Activated CD4-positive, alpha-beta T cell treated with anti-CD3 and anti-CD28 coated beads, Interleukin-2, amount 10 ng/mL, durations not matched to agents 24 days and 14 days (primary cell): ENCODE results near the gene HHIP. TPM values are rescaled to one million over a fixed set of nuclear protein-coding genes. Genes with fewer than 3 reads are reported as not detected.
A peak's percentile ranks its signal among the peaks of the same experiment; 100 is the strongest.

Source experiments
- DNase-seq: peaks from one replicate; pipeline ENCODE4 v3.0.0; 2022
- H3K27ac Mint-ChIP-seq: one replicate; pipeline ENCODE4 v1.8.0; 2022; ENCODE audit warnings: mild to moderate bottlenecking, mixed read lengths
- H3K27me3 Mint-ChIP-seq: one replicate; pipeline ENCODE4 v1.8.0; 2022; ENCODE audit warnings: mixed read lengths
- H3K36me3 Mint-ChIP-seq: one replicate; pipeline ENCODE4 v1.8.0; 2022; ENCODE audit warnings: low read depth, mild to moderate bottlenecking, mixed read lengths
- H3K4me1 Mint-ChIP-seq: one replicate; pipeline ENCODE4 v1.8.0; 2021; ENCODE audit warnings: mixed read lengths
- H3K4me3 Mint-ChIP-seq: one replicate; pipeline ENCODE4 v1.8.0; 2022; ENCODE audit warnings: mild to moderate bottlenecking, moderate library complexity, mixed read lengths
- H3K9me3 Mint-ChIP-seq: one replicate; pipeline ENCODE4 v1.8.0; 2021; ENCODE audit warnings: mixed read lengths
- intact Hi-C: fragments of 100-400 bp; cut with micrococcal nuclease; formaldehyde crosslinking; loops from one replicate; pipeline ENCODE4 v1.15.1; 2023
- total RNA-seq: library from RNA; stranded (reverse); gene quantifications from 2 replicates; pipeline ENCODE4 v1.2.3, GENCODE V29; 2022

The HHIP gene
- total RNA-seq, 1 donor from 2014 or later = not detected

DNA sequence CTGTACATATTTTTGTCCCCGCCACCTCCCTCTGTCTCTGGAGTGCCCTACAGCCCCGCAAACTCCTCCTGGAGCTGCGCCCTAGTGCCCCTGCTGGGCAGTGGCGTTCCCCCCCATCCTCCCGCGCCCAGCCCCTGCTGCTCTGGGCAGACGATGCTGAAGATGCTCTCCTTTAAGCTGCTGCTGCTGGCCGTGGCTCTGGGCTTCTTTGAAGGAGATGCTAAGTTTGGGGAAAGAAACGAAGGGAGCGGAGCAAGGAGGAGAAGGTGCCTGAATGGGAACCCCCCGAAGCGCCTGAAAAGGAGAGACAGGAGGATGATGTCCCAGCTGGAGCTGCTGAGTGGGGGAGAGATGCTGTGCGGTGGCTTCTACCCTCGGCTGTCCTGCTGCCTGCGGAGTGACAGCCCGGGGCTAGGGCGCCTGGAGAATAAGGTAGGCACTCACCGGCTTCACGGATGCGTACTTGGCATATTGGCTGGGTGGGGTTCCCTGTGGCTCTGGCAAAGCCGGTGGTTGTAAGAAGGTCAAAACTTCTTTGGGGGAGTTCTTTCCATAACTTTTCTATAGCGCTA is 653 bp downstream of the HHIP start:
- DNase-seq = peak; percentile 62
- H3K4me3 Mint-ChIP-seq = peak overlapping the region; percentile 88
- no peak overlapping the region for H3K27ac Mint-ChIP-seq
- H3K4me1 Mint-ChIP-seq = peaks cover 17% of the 10 kb centered on the region
- no peaks in the 10 kb centered on the region for H3K36me3 Mint-ChIP-seq
- peaks cover 57% of the 10 kb centered on the region for H3K27me3 Mint-ChIP-seq
- no peaks in the 10 kb centered on the region for H3K9me3 Mint-ChIP-seq
- intact Hi-C loops = loop anchor here (10.0 kb wide), 1 partner anchor 408 kb away; no protein-coding TSS in a partner anchor

DNA sequence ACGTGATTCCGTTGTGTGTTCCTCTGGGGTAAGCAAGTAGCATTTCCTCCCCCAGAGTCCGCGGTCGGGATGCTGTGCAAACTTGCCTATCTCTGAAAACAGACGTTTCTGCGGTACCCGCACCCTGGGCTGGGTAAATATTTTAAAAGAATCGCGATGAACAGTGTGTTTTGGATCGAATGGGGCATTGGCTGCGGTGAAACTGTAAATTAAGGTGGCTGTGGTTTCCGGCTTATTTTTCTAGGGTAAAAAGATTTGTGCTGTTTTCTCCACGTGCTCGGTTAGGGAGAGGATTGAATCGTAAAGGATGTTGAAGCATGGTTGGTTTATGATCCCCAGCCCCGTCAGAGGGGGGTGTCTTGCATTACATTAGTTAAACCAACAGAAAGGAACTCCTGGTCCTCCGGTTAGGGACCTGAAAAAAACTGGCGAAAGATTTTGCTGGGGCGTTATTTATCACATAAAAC is 1.2 kb downstream of the HHIP start:
- intact Hi-C loops = loop anchor here (10.0 kb wide), 1 partner anchor 408 kb away; no protein-coding TSS in a partner anchor
- H3K4me1 Mint-ChIP-seq = peaks cover 17% of the 10 kb centered on the region
- peak overlapping the region; percentile 88 for H3K4me3 Mint-ChIP-seq
- peak; percentile 70 for DNase-seq
- H3K36me3 Mint-ChIP-seq = no peaks in the 10 kb centered on the region
- no peak overlapping the region for H3K27ac Mint-ChIP-seq
- H3K9me3 Mint-ChIP-seq = no peaks in the 10 kb centered on the region
- H3K27me3 Mint-ChIP-seq = peaks cover 57% of the 10 kb centered on the region

DNA sequence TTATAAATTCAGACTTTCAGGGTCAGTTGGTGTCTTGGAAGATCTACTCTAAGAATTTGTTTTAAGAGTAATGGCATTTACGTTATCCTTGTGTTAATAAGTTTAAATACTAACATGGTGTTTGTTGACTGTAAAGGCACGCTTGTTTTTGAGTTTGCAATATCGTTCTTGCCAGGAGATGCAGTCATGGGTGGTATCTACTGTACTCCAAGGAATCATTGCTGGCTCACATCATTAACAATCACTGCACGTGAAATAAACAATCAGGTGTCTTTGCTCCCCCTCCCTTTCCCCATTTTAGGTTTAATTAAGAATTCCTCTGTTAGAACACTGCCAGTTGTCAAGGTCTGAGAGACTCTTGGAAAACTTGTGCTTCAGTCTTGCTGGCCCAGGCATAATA is 1.6 kb downstream of the HHIP start:
- peak overlapping the region; percentile 88 for H3K4me3 Mint-ChIP-seq
- no peak overlapping the region for H3K27ac Mint-ChIP-seq
- H3K4me1 Mint-ChIP-seq = peaks cover 17% of the 10 kb centered on the region
- intact Hi-C loops = loop anchor here (10.0 kb wide), 1 partner anchor 407 kb away; no protein-coding TSS in a partner anchor
- peak; percentile 14 for DNase-seq
- H3K9me3 Mint-ChIP-seq = no peaks in the 10 kb centered on the region
- peaks cover 57% of the 10 kb centered on the region for H3K27me3 Mint-ChIP-seq
- H3K36me3 Mint-ChIP-seq = no peaks in the 10 kb centered on the region

DNA sequence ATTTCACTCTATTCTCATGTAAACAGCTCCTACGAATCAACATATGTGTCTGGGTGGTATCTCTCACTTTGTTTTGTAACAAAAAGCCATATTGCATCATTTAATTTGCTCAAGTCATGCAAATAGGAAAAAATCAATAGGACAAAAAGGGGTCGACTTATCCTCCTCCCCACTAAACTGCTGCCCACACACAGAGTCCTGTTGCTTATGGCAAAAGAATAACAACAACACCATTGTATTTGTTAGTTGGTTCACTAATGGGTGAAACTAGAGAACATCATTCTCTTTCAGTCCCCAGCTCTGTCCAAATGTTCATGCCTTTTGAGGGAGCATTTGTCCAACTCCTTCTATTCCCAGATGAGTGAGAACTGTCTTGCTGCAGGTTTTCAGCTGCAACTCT is 2.1 kb downstream of the HHIP start:
- Mint-ChIP-seq H3K27me3 (peaks cover 57% of the 10 kb centered on the region), H3K27ac (no peak overlapping the region), H3K36me3 (no peaks in the 10 kb centered on the region), H3K4me1 (peaks cover 17% of the 10 kb centered on the region), H3K9me3 (no peaks in the 10 kb centered on the region), H3K4me3 (peak overlapping the region; percentile 88)
- DNase-seq = peak; percentile 35
- intact Hi-C loops = loop anchor here (10.0 kb wide), 1 partner anchor 407 kb away; no protein-coding TSS in a partner anchor

DNA sequence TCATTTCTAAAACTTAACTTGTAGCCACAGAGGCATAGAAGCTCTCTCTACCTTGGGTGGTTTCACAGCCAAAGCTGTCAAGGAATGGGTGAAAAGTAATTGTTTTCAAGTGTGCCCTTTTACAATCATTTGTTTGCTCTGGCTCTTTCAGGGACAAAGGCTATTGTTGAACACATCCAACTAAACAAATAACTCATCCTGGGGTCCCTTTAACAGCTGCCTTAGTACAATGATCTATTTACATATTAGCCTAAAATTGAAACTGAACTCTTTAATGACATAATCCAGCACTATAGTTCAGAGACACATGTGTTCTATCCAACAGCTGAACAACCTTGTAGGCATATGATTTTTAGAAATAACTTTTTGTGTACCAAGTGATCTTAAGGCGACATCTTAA is 3.7 kb downstream of the HHIP start:
- no peak overlapping the region for H3K27ac Mint-ChIP-seq
- peak; percentile 31 for DNase-seq
- intact Hi-C loops = loop anchor here (10.0 kb wide), 1 partner anchor 405 kb away; no protein-coding TSS in a partner anchor
- H3K27me3 Mint-ChIP-seq = peaks cover 53% of the 10 kb centered on the region
- no peaks in the 10 kb centered on the region for H3K36me3 Mint-ChIP-seq
- H3K4me3 Mint-ChIP-seq = no peak overlapping the region
- no peaks in the 10 kb centered on the region for H3K9me3 Mint-ChIP-seq
- peaks cover 17% of the 10 kb centered on the region for H3K4me1 Mint-ChIP-seq

DNA sequence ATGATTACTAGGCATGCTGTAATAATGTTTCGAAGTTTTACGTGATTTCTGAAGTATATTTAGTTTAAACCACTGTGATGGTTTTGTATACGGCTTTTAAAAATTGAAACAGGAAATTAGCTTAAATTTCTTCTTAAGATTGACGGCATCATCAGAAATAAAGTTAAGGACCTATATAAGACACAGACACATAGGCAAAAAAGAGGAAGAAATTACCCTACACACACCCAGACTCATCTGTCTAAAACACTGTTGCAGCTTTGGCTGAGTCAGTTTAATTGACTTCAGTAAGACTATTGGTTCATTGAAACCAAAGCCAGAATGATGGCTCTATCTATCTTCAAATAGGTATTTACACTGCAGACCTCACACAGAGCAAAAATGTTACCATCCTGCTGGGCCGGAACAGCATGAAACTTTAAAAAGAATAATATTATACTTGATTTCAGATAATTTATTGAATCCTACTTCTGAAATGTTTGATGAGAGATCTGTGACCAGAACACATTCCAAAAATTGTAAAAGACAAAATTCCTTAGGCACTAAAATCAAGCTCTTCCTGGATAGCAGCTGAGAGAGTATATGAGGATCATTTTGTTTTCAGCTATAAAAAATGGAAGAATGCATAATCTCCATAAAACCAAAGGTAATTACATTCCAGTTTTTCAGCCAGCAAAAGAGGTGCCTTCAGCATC is 4.5 kb downstream of the HHIP start:
- Mint-ChIP-seq H3K4me3 (no peak overlapping the region), H3K36me3 (no peaks in the 10 kb centered on the region), H3K4me1 (peaks cover 17% of the 10 kb centered on the region), H3K27ac (no peak overlapping the region), H3K27me3 (peaks cover 48% of the 10 kb centered on the region), H3K9me3 (no peaks in the 10 kb centered on the region)
- peak; percentile 26 for DNase-seq
- intact Hi-C loops = no loop called here

DNA sequence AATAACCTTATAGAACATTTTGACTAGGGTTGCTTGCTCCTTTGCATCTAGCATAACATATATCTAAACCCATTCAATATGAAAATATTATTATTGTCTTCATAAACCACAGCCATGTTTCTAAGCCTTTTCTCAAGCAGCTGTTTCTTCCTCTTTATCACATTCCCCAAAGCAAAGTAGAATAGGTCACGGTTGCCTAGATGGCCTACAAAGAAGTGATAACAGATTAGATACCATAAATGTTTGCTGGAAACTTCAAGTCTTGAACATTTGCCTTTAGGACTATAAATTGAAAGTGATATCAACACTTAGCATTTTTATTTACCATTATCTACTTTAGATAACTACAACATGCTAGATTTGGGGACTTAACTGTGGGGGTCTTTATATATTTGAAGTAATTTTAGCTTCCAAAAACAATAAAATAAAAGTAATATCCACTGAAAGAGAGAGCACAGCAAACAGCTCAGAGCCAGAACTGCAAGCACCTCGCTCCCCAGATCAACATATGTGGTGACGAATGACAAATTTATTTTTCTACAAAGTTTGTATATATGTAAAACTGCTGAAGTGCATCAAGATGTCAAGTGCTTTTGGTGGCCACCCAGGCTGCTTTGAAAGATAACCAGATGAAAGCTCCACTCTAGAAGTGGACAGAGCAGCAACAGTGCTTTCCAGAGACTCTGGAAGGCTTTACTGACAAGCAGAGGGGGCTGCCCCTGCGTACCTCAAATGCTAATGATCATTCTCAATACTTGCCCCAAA is 8.0 kb downstream of the HHIP start:
- Mint-ChIP-seq H3K4me3 (no peak overlapping the region), H3K4me1 (no peaks in the 10 kb centered on the region), H3K27ac (no peak overlapping the region), H3K36me3 (no peaks in the 10 kb centered on the region), H3K9me3 (no peaks in the 10 kb centered on the region), H3K27me3 (peaks cover 24% of the 10 kb centered on the region)
- no peak for DNase-seq
- intact Hi-C loops = no loop called here

DNA sequence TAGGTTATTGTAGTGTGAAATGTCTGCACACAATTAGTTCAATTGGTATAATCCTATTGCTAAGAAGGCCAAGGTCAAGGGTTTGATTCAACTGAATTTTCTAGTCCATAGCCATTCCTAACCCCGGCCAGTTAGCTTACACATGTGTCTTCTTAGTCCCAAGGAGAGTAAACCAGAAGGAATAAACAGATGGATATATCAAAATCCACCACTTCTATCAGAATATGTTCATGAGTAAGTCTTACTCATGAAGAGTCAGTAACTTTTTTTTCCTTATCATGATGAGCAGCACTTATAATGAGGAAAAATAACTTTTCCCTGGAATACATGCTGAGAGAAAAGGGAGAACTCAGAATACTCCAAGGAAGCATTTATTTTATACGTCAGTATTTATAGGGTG is 9.5 kb downstream of the HHIP start:
- H3K4me3 Mint-ChIP-seq = no peak overlapping the region
- intact Hi-C loops = no loop called here
- DNase-seq = no peak
- H3K36me3 Mint-ChIP-seq = no peaks in the 10 kb centered on the region
- peaks cover 18% of the 10 kb centered on the region for H3K27me3 Mint-ChIP-seq
- no peak overlapping the region for H3K27ac Mint-ChIP-seq
- no peaks in the 10 kb centered on the region for H3K9me3 Mint-ChIP-seq
- H3K4me1 Mint-ChIP-seq = no peaks in the 10 kb centered on the region

DNA sequence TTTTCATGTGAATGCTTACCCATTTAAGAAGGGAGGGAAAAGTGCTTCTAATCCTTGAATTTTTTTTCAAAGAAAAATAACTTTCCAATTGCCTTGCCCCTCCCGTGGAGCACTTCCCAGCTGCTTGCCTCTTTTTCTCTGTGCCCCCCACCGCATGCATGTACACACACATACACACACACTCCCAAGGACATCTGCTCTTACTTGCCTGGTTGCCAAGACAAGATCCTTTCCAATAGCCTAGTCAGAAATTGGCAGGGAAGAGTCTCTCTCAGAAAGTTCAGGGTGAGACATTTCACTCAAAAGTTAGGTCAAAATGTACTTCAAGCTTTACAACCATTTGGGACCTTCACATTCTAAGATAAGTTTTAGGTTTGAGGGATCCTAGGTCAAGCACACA is 10.9 kb downstream of the HHIP start:
- H3K4me1 Mint-ChIP-seq = no peaks in the 10 kb centered on the region
- no peaks in the 10 kb centered on the region for H3K9me3 Mint-ChIP-seq
- intact Hi-C loops = no loop called here
- H3K27me3 Mint-ChIP-seq = peaks cover 18% of the 10 kb centered on the region
- H3K4me3 Mint-ChIP-seq = no peak overlapping the region
- peak; percentile 28 for DNase-seq
- no peaks in the 10 kb centered on the region for H3K36me3 Mint-ChIP-seq
- H3K27ac Mint-ChIP-seq = no peak overlapping the region

DNA sequence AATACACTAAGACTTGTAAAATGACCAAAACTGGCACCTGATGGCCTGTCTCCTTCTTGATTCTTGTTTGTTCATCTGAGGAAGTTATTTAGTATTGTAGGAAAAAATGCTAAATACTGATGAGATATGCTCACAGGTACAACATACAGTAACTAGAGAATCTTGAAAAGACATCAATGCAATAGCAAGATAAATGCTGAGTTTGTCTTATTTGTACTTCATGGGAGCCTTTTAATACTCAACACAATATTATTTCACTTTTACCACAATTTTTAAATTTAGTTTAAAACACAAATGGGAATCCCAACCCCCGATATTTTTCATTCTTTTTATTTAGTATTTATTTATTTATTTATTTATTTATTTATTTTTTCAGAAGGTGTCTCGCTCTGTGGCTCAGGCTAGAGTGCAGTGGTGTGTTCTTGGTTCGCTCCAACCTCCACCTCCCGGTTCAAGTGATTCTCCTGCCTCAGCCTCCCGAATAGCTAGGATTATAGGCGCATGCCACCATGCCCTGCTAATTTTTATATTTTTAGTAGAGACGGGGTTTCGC is 12.1 kb downstream of the HHIP start:
- H3K36me3 Mint-ChIP-seq = no peaks in the 10 kb centered on the region
- intact Hi-C loops = no loop called here
- no peaks in the 10 kb centered on the region for H3K4me1 Mint-ChIP-seq
- H3K9me3 Mint-ChIP-seq = no peaks in the 10 kb centered on the region
- no peak for DNase-seq
- no peak overlapping the region for H3K4me3 Mint-ChIP-seq
- H3K27me3 Mint-ChIP-seq = peaks cover 19% of the 10 kb centered on the region
- H3K27ac Mint-ChIP-seq = no peak overlapping the region

DNA sequence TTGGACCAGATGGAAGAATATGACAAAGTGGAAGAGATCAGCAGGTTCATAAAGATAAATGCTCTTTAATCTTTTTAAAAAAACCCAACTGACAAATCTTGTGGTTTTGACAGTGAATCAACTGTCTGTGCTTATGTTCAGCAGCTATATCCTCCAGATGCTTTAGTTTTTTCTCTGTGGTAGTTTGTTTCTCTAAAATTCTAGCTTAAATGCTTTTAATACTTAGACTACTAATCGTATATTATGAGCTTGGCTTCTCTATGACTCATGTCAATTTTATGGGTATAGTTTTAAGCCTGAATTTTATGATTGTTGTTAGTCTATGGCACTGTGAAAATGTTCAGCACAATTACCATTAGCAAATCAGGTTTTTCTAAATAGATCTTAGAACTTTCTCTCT is 12.9 kb downstream of the HHIP start:
- intact Hi-C loops = no loop called here
- Mint-ChIP-seq H3K4me3 (no peak overlapping the region), H3K27me3 (peaks cover 17% of the 10 kb centered on the region), H3K4me1 (no peaks in the 10 kb centered on the region), H3K27ac (no peak overlapping the region), H3K9me3 (no peaks in the 10 kb centered on the region), H3K36me3 (no peaks in the 10 kb centered on the region)
- no peak for DNase-seq

DNA sequence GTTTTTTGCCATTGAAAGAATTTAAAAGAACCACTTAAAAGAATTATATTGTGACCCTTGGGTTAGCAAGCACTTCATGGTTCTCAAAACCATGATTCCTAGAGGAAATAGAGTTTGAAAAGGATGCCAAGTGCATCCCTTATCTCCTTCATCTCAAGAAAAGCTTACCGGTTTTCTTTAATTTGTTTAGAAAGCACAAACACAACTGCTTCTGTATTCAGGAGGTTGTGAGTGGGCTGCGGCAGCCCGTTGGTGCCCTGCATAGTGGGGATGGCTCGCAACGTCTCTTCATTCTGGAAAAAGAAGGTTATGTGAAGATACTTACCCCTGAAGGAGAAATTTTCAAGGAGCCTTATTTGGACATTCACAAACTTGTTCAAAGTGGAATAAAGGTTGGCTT is 13.5 kb downstream of the HHIP start:
- intact Hi-C loops = no loop called here
- no peaks in the 10 kb centered on the region for H3K9me3 Mint-ChIP-seq
- no peaks in the 10 kb centered on the region for H3K36me3 Mint-ChIP-seq
- no peaks in the 10 kb centered on the region for H3K4me1 Mint-ChIP-seq
- no peak overlapping the region for H3K27ac Mint-ChIP-seq
- H3K4me3 Mint-ChIP-seq = no peak overlapping the region
- DNase-seq = no peak
- peaks cover 16% of the 10 kb centered on the region for H3K27me3 Mint-ChIP-seq

DNA sequence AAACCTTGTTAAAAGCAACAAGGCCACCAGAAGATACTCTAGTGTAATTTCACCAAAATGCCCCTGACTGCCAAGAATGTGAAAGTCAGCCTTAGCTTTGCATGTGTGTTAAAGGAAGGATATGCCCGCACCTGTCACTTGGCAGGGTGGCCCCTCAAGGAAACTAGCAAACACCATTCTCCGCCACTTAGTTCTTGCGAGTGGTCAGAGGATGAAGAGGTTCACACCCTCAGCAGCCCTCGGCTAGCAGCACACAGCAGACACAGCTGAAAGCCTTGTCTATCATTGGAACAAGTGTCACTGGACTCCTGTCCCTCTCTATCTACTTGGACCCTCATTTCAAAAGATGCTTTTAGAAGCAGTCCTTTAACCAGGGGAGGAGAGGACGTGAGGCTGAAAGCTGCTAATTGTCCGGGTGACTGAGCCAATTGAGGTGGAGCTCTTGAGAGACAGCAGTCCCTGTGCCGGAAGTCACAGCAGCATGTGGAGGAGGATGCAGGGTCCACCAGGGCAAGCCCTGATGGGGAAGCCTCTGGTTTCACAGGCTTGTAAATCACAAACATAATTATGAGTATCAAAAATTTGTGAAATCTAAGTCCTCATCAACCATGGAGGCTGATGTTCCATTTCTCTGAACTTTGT is 18.0 kb downstream of the HHIP start:
- peak; percentile 43 for DNase-seq
- intact Hi-C loops = no loop called here
- Mint-ChIP-seq H3K4me1 (no peaks in the 10 kb centered on the region), H3K27ac (no peak overlapping the region), H3K4me3 (no peak overlapping the region), H3K36me3 (no peaks in the 10 kb centered on the region), H3K9me3 (no peaks in the 10 kb centered on the region), H3K27me3 (peaks cover 11% of the 10 kb centered on the region)
